ENCODE data around the gene ATP6V0A4.
"Not testable (repeated sequence)": the region's sequence is repeated elsewhere in the genome, so short reads cannot be mapped to it uniquely, and the experiment has no call there.

The ATP6V0A4 gene

GRCh38 chr7:138813945-138814344 is 15.9 kb upstream of the ATP6V0A4 start:
- DNase-seq (ENCODE audit: low spot score): no peak
- in situ Hi-C loops (cut with MboI; ENCODE audit: low pct_unique_long_range_greater_than_20kb, low sequenced_read_pairs, unreplicated experiment): no loop called here
- no peak for TF ChIP-seq CTCF (IDR thresholded peaks at IDR 0.05; ENCODE audit: extremely low read depth, insufficient read depth, missing control alignments)

GRCh38 chr7:138811327-138811726 is 13.3 kb upstream of the ATP6V0A4 start:
- in situ Hi-C loops (cut with MboI; ENCODE audit: low pct_unique_long_range_greater_than_20kb, low sequenced_read_pairs, unreplicated experiment): not testable (repeated sequence)

GRCh38 chr7:138809346-138809745 is 11.3 kb upstream of the ATP6V0A4 start:
- DNase-seq (ENCODE audit: low spot score): no peak
- no peak for TF ChIP-seq CTCF (IDR thresholded peaks at IDR 0.05; ENCODE audit: extremely low read depth, insufficient read depth, missing control alignments)
- in situ Hi-C loops (cut with MboI; ENCODE audit: low pct_unique_long_range_greater_than_20kb, low sequenced_read_pairs, unreplicated experiment): no loop called here

More at GRCh38 chr7:138811327-138811726, 13.3 kb upstream of the ATP6V0A4 start:
- not testable (repeated sequence) for DNase-seq (ENCODE audit: low spot score)

GRCh38 chr7:138804618-138805017 is 6.6 kb upstream of the ATP6V0A4 start:
- in situ Hi-C loops (cut with MboI; ENCODE audit: low pct_unique_long_range_greater_than_20kb, low sequenced_read_pairs, unreplicated experiment): no loop called here
- no peak for TF ChIP-seq CTCF (IDR thresholded peaks at IDR 0.05; ENCODE audit: extremely low read depth, insufficient read depth, missing control alignments)
- no peak for DNase-seq (ENCODE audit: low spot score)

- no peak for TF ChIP-seq CTCF (IDR thresholded peaks at IDR 0.05; ENCODE audit: extremely low read depth, insufficient read depth, missing control alignments)
- in situ Hi-C loops (cut with MboI; ENCODE audit: low pct_unique_long_range_greater_than_20kb, low sequenced_read_pairs, unreplicated experiment): no loop called here
- no peak for DNase-seq (ENCODE audit: low spot score)
Observed at GRCh38 chr7:138802706-138803105, 4.7 kb upstream of the ATP6V0A4 start.

GRCh38 chr7:138801256-138801655 is 3.3 kb upstream of the ATP6V0A4 start:
- TF ChIP-seq CTCF (IDR thresholded peaks at IDR 0.05; ENCODE audit: extremely low read depth, insufficient read depth, missing control alignments): no peak
- in situ Hi-C loops (cut with MboI; ENCODE audit: low pct_unique_long_range_greater_than_20kb, low sequenced_read_pairs, unreplicated experiment): no loop called here
- DNase-seq (ENCODE audit: low spot score): no peak

- in situ Hi-C loops (cut with MboI; ENCODE audit: low pct_unique_long_range_greater_than_20kb, low sequenced_read_pairs, unreplicated experiment): no loop called here
- DNase-seq (ENCODE audit: low spot score): no peak
- TF ChIP-seq CTCF (IDR thresholded peaks at IDR 0.05; ENCODE audit: extremely low read depth, insufficient read depth, missing control alignments): no peak
Observed at GRCh38 chr7:138799336-138800000, 1.5 kb upstream of the ATP6V0A4 start.
